Transverse colon (tissue), 4 donors: ENCODE results near the gene MS4A6E. TPM values are rescaled to one million over a fixed set of nuclear protein-coding genes. Genes with fewer than 3 reads are reported as not detected.

Experiments
- DNase-seq: peaks from one replicate; pipeline ENCODE4 v3.0.0-alpha.2; 2019
- H3K27ac ChIP-seq, 4 donors: fragments of 200-600 bp; sonication (generic); 2 replicates each; pipeline ENCODE4 v1.5.1; 2016 to 2018; ENCODE audit warnings: inconsistent platforms in 4 of 4
- H3K27me3 ChIP-seq: fragments of 200-600 bp; sonication (generic); 2 replicates; pipeline ENCODE4 v1.5.1; 2017; ENCODE audit warnings: inconsistent platforms
- H3K36me3 ChIP-seq, 4 donors: fragments of 200-600 bp; sonication (generic); 2 replicates each; pipeline ENCODE4 v1.5.1; 2017 to 2019; ENCODE audit warnings: inconsistent platforms in 4 of 4
- H3K4me1 ChIP-seq, 4 donors: fragments of 200-600 bp; sonication (generic); 2 replicates each; pipeline ENCODE4 v1.5.1; 2017 to 2020; ENCODE audit warnings: inconsistent platforms in 4 of 4
- H3K4me3 ChIP-seq, 4 donors: fragments of 200-600 bp; sonication (generic); 1 replicate in 1 of 4; 2 replicates in 3 of 4; pipeline versions ENCODE4 v1.5.1 to v1.6.1; 2017 to 2019; ENCODE audit warnings: inconsistent platforms in 4 of 4
- H3K9me3 ChIP-seq, 2 donors: fragments of 200-600 bp; sonication (generic); 2 replicates each; pipeline ENCODE4 v1.5.1; 2017 to 2019; ENCODE audit warnings: inconsistent platforms in 2 of 2
- EP300 ChIP-seq: sonication (generic); formaldehyde crosslinking; IDR thresholded peaks from one replicate; pipeline ENCODE4 v1.6.1; 2017; ENCODE audit warnings: antibody characterized with exemption, low read depth
- POLR2A ChIP-seq: fragments of 450-650 bp; IDR thresholded peaks from one replicate; pipeline ENCODE4 v1.6.1; 2016; ENCODE audit warnings: antibody characterized with exemption, mild to moderate bottlenecking, moderate library complexity
- POLR2AphosphoS5 ChIP-seq, 3 donors: sonication (generic); formaldehyde crosslinking; IDR thresholded peaks; one replicate each; pipeline ENCODE4 v1.6.1; 2016; ENCODE audit warnings: antibody characterized with exemption in 3 of 3
- WGBS, 2 donors: methylation state at CpG; one replicate each; pipeline ENCODE4 v1.1.5; 2018; ENCODE audit warnings: low coverage in 1 of 2; 5-methylcytosine and 5-hydroxymethylcytosine counted together
- in situ Hi-C, 4 donors: fragments of 200-750 bp; cut with MboI; loops; one replicate each; pipeline versions ENCODE4 v1.15.0 to v1.15.1; 2017; ENCODE audit warnings: low sequenced_read_pairs in 3 of 4, low pct_ligation_motif_present in 1 of 4, low pct_unique_long_range_greater_than_20kb in 1 of 4
- intact Hi-C: fragments of 100-400 bp; cut with DNase I; formaldehyde crosslinking; loops from one replicate; pipeline ENCODE4 v1.15.1; 2023; ENCODE audit warnings: low total_unique reads
- total RNA-seq, 4 donors: library from RNA; depleted of rRNA; stranded (reverse); fragments of >200 nt; gene quantifications; one replicate each; pipeline ENCODE4 v1.1.0, GENCODE V29; 2016
- TF ChIP-seq, protein P1 (sequence below), 5 experiments: fragments of 200-600 bp in 3 of 5; fragments of 450-650 bp in 2 of 5; sonication (generic) in 3 of 5; IDR thresholded peaks; 1 replicate in 2 of 5; 2 replicates in 3 of 5; pipeline ENCODE4 v1.5.1; 2016 to 2017; ENCODE audit warnings: antibody characterized with exemption in 5 of 5, inconsistent platforms in 3 of 5, mild to moderate bottlenecking in 2 of 5, moderate library complexity in 1 of 5

MS4A6E gene
- total RNA-seq, 4 donors from 2014 or later: not detected

DNA sequence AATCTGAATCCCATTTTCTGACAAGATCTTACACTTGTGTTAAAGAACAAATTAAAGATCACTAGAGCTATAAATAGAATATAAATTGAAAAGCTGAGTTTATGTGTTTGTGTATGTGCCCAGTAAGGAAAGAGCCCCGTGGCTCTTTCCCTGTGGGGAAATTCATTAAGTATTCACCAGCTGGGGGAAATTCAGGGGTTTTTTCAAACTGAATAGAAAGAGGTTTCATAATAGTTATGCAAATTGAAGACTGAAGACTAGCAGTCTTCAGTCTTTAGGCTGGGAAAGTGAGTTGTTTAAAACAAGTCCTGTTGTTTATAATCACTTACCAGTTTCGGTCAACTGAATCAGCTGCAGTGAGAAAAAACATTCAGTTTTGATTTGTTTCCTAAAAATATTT, 40.0 kb downstream of the MS4A6E start:
- no peak overlapping the region for H3K4me3 ChIP-seq
- no peaks in the 10 kb centered on the region for H3K36me3 ChIP-seq
- no peaks in the 10 kb centered on the region for H3K27me3 ChIP-seq
- no peak for TF ChIP-seq POLR2AphosphoS5 (IDR thresholded peaks at IDR 0.05)
- TF ChIP-seq, protein P1, sequence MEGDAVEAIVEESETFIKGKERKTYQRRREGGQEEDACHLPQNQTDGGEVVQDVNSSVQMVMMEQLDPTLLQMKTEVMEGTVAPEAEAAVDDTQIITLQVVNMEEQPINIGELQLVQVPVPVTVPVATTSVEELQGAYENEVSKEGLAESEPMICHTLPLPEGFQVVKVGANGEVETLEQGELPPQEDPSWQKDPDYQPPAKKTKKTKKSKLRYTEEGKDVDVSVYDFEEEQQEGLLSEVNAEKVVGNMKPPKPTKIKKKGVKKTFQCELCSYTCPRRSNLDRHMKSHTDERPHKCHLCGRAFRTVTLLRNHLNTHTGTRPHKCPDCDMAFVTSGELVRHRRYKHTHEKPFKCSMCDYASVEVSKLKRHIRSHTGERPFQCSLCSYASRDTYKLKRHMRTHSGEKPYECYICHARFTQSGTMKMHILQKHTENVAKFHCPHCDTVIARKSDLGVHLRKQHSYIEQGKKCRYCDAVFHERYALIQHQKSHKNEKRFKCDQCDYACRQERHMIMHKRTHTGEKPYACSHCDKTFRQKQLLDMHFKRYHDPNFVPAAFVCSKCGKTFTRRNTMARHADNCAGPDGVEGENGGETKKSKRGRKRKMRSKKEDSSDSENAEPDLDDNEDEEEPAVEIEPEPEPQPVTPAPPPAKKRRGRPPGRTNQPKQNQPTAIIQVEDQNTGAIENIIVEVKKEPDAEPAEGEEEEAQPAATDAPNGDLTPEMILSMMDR (IDR thresholded peaks at IDR 0.05): no peak
- no peak for TF ChIP-seq POLR2A
- no peak for TF ChIP-seq EP300
- in situ Hi-C loops: loop anchor here (5.0 to 25.0 kb wide), 4 partner anchors 118 to 270 kb away; no protein-coding TSS in a partner anchor
- peaks cover 0 to 15% (median 2%) of the 10 kb centered on the region in 4 donors for H3K4me1 ChIP-seq
- 13 to 38% methylated on average over 2 of the region's 2 CpGs for WGBS, 2 donors
- no peaks in the 10 kb centered on the region for H3K9me3 ChIP-seq
- no peak for DNase-seq
- intact Hi-C loops: no loop called here
- H3K27ac ChIP-seq: no peak overlapping the region

DNA sequence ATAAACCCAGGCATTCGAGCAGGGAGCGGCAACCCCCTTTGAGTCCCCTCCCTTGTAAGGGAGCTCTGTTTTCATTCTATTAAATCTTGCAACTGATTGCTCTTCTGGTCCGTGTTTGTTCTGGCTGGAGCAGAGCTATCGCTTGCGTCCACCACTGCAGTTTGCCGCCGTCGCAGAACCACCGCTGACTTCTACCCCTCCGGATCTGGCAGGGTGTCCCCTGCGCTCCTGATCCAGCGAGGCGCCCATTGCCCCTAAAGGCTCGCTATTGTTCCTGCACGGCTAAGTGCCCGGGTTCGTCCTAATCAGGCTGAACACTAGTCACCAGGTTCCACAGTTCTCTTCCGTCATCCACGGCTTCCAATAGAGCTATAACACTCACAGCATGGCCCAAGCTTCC, 40.8 kb downstream of the MS4A6E start:
- no peak for TF ChIP-seq POLR2A
- TF ChIP-seq, protein P1 (IDR thresholded peaks at IDR 0.05): no peak
- TF ChIP-seq POLR2AphosphoS5 (IDR thresholded peaks at IDR 0.05): no peak
- TF ChIP-seq EP300: no peak
- in situ Hi-C loops: loop anchor here (5.0 to 25.0 kb wide), 4 partner anchors 117 to 269 kb away; no protein-coding TSS in a partner anchor
- H3K4me3 ChIP-seq: no peak overlapping the region
- H3K27ac ChIP-seq: no peak overlapping the region
- H3K9me3 ChIP-seq: no peaks in the 10 kb centered on the region
- intact Hi-C loops: no loop called here
- H3K27me3 ChIP-seq: no peaks in the 10 kb centered on the region
- no peaks in the 10 kb centered on the region for H3K36me3 ChIP-seq
- H3K4me1 ChIP-seq: peaks cover 0 to 15% (median 2%) of the 10 kb centered on the region in 4 donors
- 80 to 94% methylated on average over 1 to 19 of the region's 19 CpGs for WGBS, 2 donors
- no peak for DNase-seq

DNA sequence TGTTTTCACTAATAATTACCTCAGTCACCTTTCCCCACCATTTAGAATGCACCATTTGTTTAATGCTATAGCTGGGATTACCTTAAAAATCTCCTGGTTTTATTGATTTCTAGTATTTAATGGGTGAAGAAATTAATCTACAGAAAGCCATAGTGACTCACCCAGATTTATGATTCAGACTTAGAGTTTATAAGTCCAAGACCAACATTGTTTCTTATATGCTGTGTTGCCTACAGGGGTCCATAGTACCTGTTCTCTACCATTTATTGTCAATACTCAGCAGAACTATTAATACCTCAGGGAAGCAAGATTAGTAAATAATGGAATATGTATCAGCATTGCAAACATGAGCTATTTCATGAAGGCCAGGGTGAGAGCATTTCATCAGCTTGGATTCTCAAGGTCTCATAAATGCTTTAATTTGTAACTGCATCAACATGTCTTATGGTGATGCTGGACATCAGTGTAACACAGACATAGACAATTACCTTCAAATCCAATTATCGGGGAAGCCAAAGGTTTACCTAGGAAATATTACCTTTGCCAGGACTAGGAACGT, 43.3 kb downstream of the MS4A6E start:
- no peaks in the 10 kb centered on the region for H3K36me3 ChIP-seq
- H3K4me3 ChIP-seq: no peak overlapping the region
- no peaks in the 10 kb centered on the region for H3K27me3 ChIP-seq
- no peaks in the 10 kb centered on the region for H3K9me3 ChIP-seq
- 30% methylated on average over 2 of the region's 2 CpGs; no CpG with 5 or more reads in 1 of the 2 donors for WGBS, 2 donors
- intact Hi-C loops: no loop called here
- DNase-seq: no peak
- peaks cover 0 to 15% (median 2%) of the 10 kb centered on the region in 4 donors for H3K4me1 ChIP-seq
- H3K27ac ChIP-seq: peak overlapping the region; percentile 0 to 46 (median 44)
- TF ChIP-seq POLR2AphosphoS5 (IDR thresholded peaks at IDR 0.05) (no peak), EP300 (no peak), POLR2A (no peak)
- TF ChIP-seq, protein P1 (IDR thresholded peaks at IDR 0.05): no peak
- in situ Hi-C loops: loop anchor here in 1 of 4 donors (25.0 kb wide), 1 partner anchor 267 kb away; no protein-coding TSS in a partner anchor

DNA sequence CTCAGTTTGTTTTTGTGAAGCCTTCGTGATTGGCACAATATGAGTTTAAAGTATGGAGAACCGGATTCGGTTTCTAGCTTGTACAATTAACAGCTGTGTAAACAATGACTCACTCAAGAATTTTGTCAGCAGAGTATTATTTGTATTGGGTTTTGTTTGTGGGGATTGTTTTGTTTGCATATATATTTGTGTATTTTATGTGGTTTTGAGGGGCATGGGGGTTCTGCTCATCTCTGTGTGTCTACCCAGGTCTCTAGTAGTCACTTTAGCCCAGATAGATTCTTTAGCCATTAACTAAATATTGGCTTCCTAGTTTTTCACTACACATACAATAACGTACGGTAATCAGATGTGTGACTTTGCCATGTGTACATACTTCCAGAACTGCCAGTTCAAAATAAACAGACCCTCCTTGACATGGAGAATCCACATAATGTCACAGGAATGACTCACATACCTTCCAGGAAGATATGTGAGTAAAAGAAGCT, 43.8 kb downstream of the MS4A6E start:
- H3K4me1 ChIP-seq: peaks cover 0 to 15% (median 2%) of the 10 kb centered on the region in 4 donors
- in situ Hi-C loops (loop anchor here in 1 of 4 donors (25.0 kb wide), 1 partner anchor 266 kb away; no protein-coding TSS in a partner anchor), intact Hi-C loops (no loop called here)
- no peaks in the 10 kb centered on the region for H3K9me3 ChIP-seq
- DNase-seq: no peak
- peak overlapping the region; percentile 0 to 46 (median 44) for H3K27ac ChIP-seq
- 36 to 39% methylated on average over 2 to 5 of the region's 5 CpGs for WGBS, 2 donors
- H3K4me3 ChIP-seq: no peak overlapping the region
- H3K27me3 ChIP-seq: no peaks in the 10 kb centered on the region
- no peak for TF ChIP-seq EP300
- TF ChIP-seq, protein P1 (IDR thresholded peaks at IDR 0.05): no peak
- TF ChIP-seq POLR2A: no peak
- peak in 1 of 3 donors; percentile 33 for TF ChIP-seq POLR2AphosphoS5 (IDR thresholded peaks at IDR 0.05)
- no peaks in the 10 kb centered on the region for H3K36me3 ChIP-seq
